Ascending aorta (tissue), 2 donors: ENCODE data around the gene GANAB. TPM values are rescaled to one million over a fixed set of nuclear protein-coding genes. Genes with fewer than 3 reads are reported as not detected.

Experiments used
- DNase-seq, 2 donors: peaks; one replicate each; pipeline ENCODE4 v3.0.0-alpha.2; 2019; ENCODE audit warnings: low spot score in 2 of 2
- H3K27ac ChIP-seq, 2 donors: fragments of 200-600 bp; sonication (generic); one replicate each; pipeline ENCODE4 v1.5.1; 2016 to 2017; ENCODE audit warnings: mild to moderate bottlenecking in 1 of 2
- H3K27me3 ChIP-seq: fragments of 200-600 bp; sonication (generic); one replicate; pipeline ENCODE4 v1.5.1; 2017
- H3K36me3 ChIP-seq, 2 donors: fragments of 200-600 bp; sonication (generic); one replicate each; pipeline ENCODE4 v1.5.1; 2016
- H3K4me1 ChIP-seq, 2 donors: fragments of 200-600 bp; sonication (generic); one replicate each; pipeline ENCODE4 v1.5.1; 2016 to 2017; ENCODE audit warnings: mild to moderate bottlenecking in 1 of 2
- H3K4me3 ChIP-seq, 2 donors: fragments of 200-600 bp; sonication (generic); one replicate each; pipeline ENCODE4 v1.5.1; 2016 to 2017; ENCODE audit warnings: mild to moderate bottlenecking in 1 of 2
- H3K9me3 ChIP-seq, 2 donors: fragments of 200-600 bp; sonication (generic); one replicate each; pipeline ENCODE4 v1.5.1; 2016
- intact Hi-C: fragments of 100-400 bp; cut with DNase I; formaldehyde crosslinking; loops from one replicate; pipeline ENCODE4 v1.15.1; 2023
- total RNA-seq: library from RNA; depleted of rRNA; stranded (reverse); fragments of >200 nt; gene quantifications from one replicate; pipeline ENCODE4 v1.1.0, GENCODE V29; 2016
- TF ChIP-seq, protein P1 (sequence below), 3 experiments: fragments of 200-600 bp in 2 of 3; fragments of 450-650 bp in 1 of 3; sonication (generic) in 2 of 3; IDR thresholded peaks; one replicate each; pipeline ENCODE4 v1.5.1; 2016 to 2019; ENCODE audit warnings: antibody characterized with exemption in 3 of 3, mild to moderate bottlenecking in 1 of 3, moderate library complexity in 1 of 3

The GANAB gene
- total RNA-seq, 1 donor from 2014 or later: 326 TPM

DNA sequence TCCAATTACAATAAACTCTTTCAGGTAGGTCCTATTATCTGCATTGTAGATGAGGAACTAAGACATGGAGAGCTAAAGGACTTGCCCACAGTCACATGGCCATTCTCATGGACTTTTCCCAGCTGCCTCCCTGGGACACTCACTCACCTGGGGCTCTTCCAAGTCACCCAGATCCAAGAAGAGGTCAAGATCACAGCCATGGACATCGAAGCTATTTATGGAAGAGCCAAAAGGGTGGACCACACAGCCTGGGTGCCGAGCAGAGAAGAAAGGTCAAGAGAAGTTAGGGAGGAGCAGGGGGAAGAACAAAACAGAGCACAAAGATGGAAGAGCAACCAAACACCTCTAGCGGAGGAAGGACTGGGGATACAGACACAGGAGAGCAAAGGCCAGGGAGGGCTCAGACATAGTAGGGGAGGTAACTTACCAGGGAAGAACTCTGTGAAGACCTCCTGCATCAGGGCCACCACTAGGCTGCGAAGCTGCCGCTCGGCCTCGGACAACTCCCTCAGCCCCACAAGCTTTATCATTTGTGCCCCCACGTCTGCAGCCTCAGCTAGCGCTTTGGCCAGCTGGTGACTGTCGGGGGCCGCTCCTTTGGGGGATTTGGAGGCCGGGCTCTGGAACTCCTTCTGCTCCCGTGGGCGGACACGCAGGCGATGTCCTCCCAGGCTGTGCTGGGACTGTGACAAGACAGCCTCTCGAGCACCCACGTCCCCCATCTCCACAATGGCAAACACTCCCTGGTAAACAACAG, 65.3 kb downstream of the GANAB start:
- no peak for DNase-seq
- Histone ChIP-seq H3K9me3 (no peaks in the 10 kb centered on the region), H3K27ac (no peak overlapping the region), H3K27me3 (no peaks in the 10 kb centered on the region), H3K36me3 (peaks cover 35 to 60% of the 10 kb centered on the region in 2 donors), H3K4me1 (no peaks in the 10 kb centered on the region), H3K4me3 (no peak overlapping the region)
- TF ChIP-seq, protein P1, sequence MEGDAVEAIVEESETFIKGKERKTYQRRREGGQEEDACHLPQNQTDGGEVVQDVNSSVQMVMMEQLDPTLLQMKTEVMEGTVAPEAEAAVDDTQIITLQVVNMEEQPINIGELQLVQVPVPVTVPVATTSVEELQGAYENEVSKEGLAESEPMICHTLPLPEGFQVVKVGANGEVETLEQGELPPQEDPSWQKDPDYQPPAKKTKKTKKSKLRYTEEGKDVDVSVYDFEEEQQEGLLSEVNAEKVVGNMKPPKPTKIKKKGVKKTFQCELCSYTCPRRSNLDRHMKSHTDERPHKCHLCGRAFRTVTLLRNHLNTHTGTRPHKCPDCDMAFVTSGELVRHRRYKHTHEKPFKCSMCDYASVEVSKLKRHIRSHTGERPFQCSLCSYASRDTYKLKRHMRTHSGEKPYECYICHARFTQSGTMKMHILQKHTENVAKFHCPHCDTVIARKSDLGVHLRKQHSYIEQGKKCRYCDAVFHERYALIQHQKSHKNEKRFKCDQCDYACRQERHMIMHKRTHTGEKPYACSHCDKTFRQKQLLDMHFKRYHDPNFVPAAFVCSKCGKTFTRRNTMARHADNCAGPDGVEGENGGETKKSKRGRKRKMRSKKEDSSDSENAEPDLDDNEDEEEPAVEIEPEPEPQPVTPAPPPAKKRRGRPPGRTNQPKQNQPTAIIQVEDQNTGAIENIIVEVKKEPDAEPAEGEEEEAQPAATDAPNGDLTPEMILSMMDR (IDR thresholded peaks at IDR 0.05): no peak
- intact Hi-C loops: no loop called here

DNA sequence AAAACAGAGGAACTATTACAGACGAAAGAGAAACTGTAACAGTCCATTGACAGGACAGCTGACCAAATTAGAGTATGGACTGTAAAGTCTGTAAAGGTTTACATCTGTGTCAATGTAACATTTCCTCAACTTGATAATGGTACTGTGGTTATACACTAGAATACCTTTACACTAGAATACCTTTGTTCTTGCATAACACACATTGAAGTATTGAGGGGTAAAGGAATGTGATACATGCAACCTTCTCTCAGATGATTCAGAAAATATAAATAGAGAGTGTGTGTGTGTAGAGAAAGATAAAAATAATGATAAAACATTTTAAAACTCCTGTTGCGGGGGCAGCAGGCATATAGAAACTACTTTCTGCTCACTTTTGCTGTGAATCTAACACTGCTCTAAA, 67.2 kb downstream of the GANAB start:
- TF ChIP-seq, protein P1 (IDR thresholded peaks at IDR 0.05): no peak
- Histone ChIP-seq H3K9me3 (no peaks in the 10 kb centered on the region), H3K4me3 (no peak overlapping the region), H3K27ac (no peak overlapping the region), H3K36me3 (peaks cover 26 to 51% of the 10 kb centered on the region in 2 donors), H3K27me3 (no peaks in the 10 kb centered on the region), H3K4me1 (peaks cover 8 to 10% of the 10 kb centered on the region in 2 donors)
- no peak for DNase-seq
- intact Hi-C loops: no loop called here

DNA sequence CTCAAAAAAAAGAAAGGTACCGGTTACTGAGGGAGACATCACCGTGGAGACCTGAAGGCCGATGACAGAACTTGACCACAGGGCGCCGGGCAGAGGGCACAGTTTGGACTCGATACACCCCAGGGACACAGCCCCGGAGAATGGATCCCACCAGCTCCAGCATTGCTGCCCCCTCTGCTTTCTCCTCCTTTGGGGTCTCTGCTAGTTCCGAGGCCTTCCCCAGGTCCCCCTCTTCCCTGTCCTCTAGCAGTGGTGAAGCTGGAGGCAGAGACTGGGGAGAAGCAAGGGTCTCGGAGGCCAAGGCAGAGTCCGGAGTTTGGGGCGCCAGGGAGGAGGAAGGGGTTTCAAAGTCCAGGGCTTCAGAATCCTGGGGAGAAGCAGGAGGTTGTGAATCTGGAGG, 67.9 kb downstream of the GANAB start:
- Histone ChIP-seq H3K36me3 (peaks cover 26 to 46% of the 10 kb centered on the region in 2 donors), H3K4me3 (no peak overlapping the region), H3K4me1 (peaks cover 8 to 10% of the 10 kb centered on the region in 2 donors), H3K9me3 (no peaks in the 10 kb centered on the region), H3K27ac (no peak overlapping the region), H3K27me3 (no peaks in the 10 kb centered on the region)
- intact Hi-C loops: no loop called here
- TF ChIP-seq, protein P1 (IDR thresholded peaks at IDR 0.05): no peak
- DNase-seq: no peak

DNA sequence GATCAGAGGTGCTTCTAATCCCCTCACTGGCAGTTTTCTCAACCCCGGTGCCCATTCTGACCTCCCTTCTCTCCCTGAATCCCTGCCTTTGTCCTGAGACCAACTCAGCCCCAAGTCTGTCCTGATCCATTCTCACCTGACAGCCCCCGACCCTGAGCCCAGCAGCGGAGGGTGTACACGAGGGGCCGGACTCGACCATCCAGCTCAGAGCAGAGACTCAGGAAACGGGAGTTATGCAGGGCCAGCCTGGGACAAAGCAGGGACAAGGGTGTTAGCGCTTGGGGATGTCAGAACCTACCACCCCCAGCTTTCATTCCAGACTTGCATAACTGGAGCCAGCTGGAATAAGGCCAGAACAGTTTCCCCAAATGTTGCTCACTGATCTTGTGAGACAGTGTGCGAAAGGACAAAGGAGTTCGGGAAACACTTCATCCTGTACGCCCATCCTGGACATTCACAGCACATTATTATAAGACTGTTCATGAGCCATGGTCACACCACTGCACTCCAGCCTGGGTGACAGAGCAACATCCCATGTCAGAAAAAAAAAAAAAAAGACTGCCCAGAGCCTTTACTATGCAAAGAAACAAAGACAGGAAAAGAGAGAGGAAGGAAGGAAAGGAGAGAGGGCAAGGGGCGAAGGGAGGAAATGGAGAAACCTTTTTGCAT, 69.2 kb downstream of the GANAB start:
- TF ChIP-seq, protein P1 (IDR thresholded peaks at IDR 0.05): no peak
- no peak for DNase-seq
- Histone ChIP-seq H3K4me3 (no peak overlapping the region), H3K27me3 (no peaks in the 10 kb centered on the region), H3K27ac (peak overlapping the region; percentile 89), H3K4me1 (peaks cover 10 to 15% of the 10 kb centered on the region in 2 donors), H3K9me3 (no peaks in the 10 kb centered on the region), H3K36me3 (peaks cover 23 to 49% of the 10 kb centered on the region in 2 donors)
- intact Hi-C loops: no loop called here

DNA sequence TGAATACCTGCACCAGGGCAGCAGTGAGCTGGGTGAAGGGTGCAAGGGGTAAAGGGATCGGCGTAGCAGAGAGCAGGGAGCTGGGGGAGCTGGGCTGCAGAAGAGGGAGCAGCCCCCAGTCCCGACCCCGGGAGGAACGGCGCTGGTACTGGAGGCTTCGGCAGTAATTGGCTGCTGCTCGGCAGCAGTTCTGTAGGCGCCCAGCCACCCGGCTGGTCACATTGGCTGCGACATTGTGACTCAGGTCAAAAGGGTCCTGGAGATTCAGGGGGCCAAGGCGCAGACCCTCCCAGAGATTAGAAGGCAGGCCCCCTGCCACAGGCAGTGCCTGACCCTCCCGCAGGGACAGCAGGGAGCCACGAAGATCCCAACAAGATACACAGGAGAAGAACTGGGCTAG, 70.6 kb downstream of the GANAB start:
- intact Hi-C loops: no loop called here
- TF ChIP-seq, protein P1 (IDR thresholded peaks at IDR 0.05): no peak
- H3K27ac ChIP-seq: peak overlapping the region; percentile 89
- no peaks in the 10 kb centered on the region for H3K9me3 ChIP-seq
- no peaks in the 10 kb centered on the region for H3K27me3 ChIP-seq
- peak overlapping the region in 1 of 2 donors; percentile 78 for H3K4me3 ChIP-seq
- H3K36me3 ChIP-seq: peaks cover 23 to 52% of the 10 kb centered on the region in 2 donors
- no peak for DNase-seq
- H3K4me1 ChIP-seq: peaks cover 10 to 15% of the 10 kb centered on the region in 2 donors
